GM12878 (cell line): ENCODE measurements around the gene FARS2. TPM values are rescaled to one million over a fixed set of nuclear protein-coding genes. Genes with fewer than 3 reads are reported as not detected.

Source experiments
- ATAC-seq: fragments of 200-7000 bp; cut with Tn5 transposase; 3 replicates; pipeline ENCODE4 v1.9.1; 2020; ENCODE audit warnings: mild to moderate bottlenecking, moderate library complexity
- BruUV-seq: library from RNA; stranded (reverse); fragments of 400-500 nt; replicated peaks from 2 replicates; lab custom pipeline; 2021; lab: Mats Ljungman, UMichigan
- CTCF ChIA-PET: fragments of 300-600 bp; sonication (Branson Sonifier 250); formaldehyde crosslinking; extraction: SDS; loops from one replicate; lab custom pipeline; 2021; ENCODE audit warnings: inconsistent platforms; lab: Yijun Ruan, JAX
- POLR2A ChIA-PET: fragments of 350-600 bp; formaldehyde crosslinking; extraction: SDS; loops from one replicate; lab custom pipeline; 2021; ENCODE audit warnings: inconsistent platforms; lab: Charles Lee
- RAD21 ChIA-PET: fragments of 300-600 bp; sonication (Branson Sonifier 250); formaldehyde crosslinking; loops from one replicate; lab custom pipeline; 2023; ENCODE audit warnings: antibody characterized with exemption; ENCODE audit not compliant: unreplicated experiment; lab: Charles Lee
- SMC1A ChIA-PET: fragments of 300-600 bp; sonication (Branson Sonifier 250); formaldehyde crosslinking; loops from one replicate; lab custom pipeline; 2023; ENCODE audit not compliant: unreplicated experiment, uncharacterized antibody; lab: Charles Lee
- DNase-seq: peaks from one replicate; pipeline ENCODE4 v3.0.0-alpha.2; 2011; ENCODE audit warnings: low read depth, low spot score
- FAIRE-seq: peaks from 3 replicates; lab custom pipeline; 2011; peaks lifted over from hg19 to GRCh38; lab: Jason Lieb, UNC
- H2AFZ ChIP-seq: 2 replicates; pipeline ENCODE4 v1.6.0; 2011; ENCODE audit warnings: low read depth, low read length, control low read depth; ENCODE audit not compliant: control insufficient read depth
- H3K27ac ChIP-seq: 2 replicates; pipeline ENCODE4 v1.5.1; 2011; ENCODE audit warnings: control low read depth; ENCODE audit not compliant: control insufficient read depth, insufficient read depth
- H3K27me3 ChIP-seq, 2 experiments: replicated peaks in 1 of 2; 2 replicates each; pipeline versions ENCODE4 v1.6.0 to v1.6.1; 2011; ENCODE audit warnings: low read length in 1 of 2; ENCODE audit not compliant: control insufficient read depth in 2 of 2, insufficient read depth in 2 of 2
- H3K36me3 ChIP-seq, 2 experiments: 2 replicates each; pipeline ENCODE4 v1.5.1; 2011; ENCODE audit warnings: low read length in 1 of 2; ENCODE audit not compliant: control insufficient read depth in 2 of 2, insufficient read depth in 2 of 2
- H3K4me1 ChIP-seq: 2 replicates; pipeline ENCODE4 v1.6.1; 2011; ENCODE audit warnings: mild to moderate bottlenecking, low read length, moderate library complexity, mixed read lengths; ENCODE audit not compliant: control insufficient read depth, insufficient read depth
- H3K4me2 ChIP-seq: 2 replicates; pipeline ENCODE4 v1.6.0; 2011; ENCODE audit warnings: control low read depth; ENCODE audit not compliant: control insufficient read depth, insufficient read depth
- H3K4me3 ChIP-seq: fragments of 200-600 bp; sonication (generic); 2 replicates; pipeline ENCODE4 v1.5.1; 2016
- H3K79me2 ChIP-seq: 2 replicates; pipeline ENCODE4 v1.6.0; 2011; ENCODE audit warnings: low read length; ENCODE audit not compliant: control insufficient read depth, insufficient read depth
- H3K9ac ChIP-seq: 2 replicates; pipeline ENCODE4 v1.8.0; 2011; ENCODE audit warnings: low read length, control low read depth, mixed read lengths; ENCODE audit not compliant: control insufficient read depth, insufficient read depth
- H3K9me3 ChIP-seq: replicated peaks from 3 replicates; pipeline ENCODE4 v1.5.1; 2011; ENCODE audit warnings: mild to moderate bottlenecking, low read length; ENCODE audit not compliant: control insufficient read depth, insufficient read depth
- H4K20me1 ChIP-seq: 2 replicates; pipeline ENCODE4 v1.6.0; 2011; ENCODE audit not compliant: control insufficient read depth, insufficient read depth
- BRCA1 ChIP-seq: IDR thresholded peaks from 2 replicates; pipeline ENCODE4 v1.6.1; 2011; ENCODE audit warnings: low read depth, low read length, improper control_type of control experiment
- CBX3 ChIP-seq: fragments of 200-600 bp; sonication (generic); IDR thresholded peaks from 2 replicates; pipeline ENCODE4 v1.6.1; 2016; ENCODE audit warnings: low read depth, borderline replicate concordance
- CHD4 ChIP-seq: fragments of 200-600 bp; sonication (generic); IDR thresholded peaks from 2 replicates; pipeline ENCODE4 v1.6.1; 2016; ENCODE audit warnings: mild to moderate bottlenecking
- FOXM1 ChIP-seq: IDR thresholded peaks from 2 replicates; pipeline ENCODE4 v1.6.1; 2012; ENCODE audit warnings: low read depth, mild to moderate bottlenecking, inconsistent platforms, low read length, moderate library complexity
- LARP7 ChIP-seq: fragments of 450-650 bp; IDR thresholded peaks from 2 replicates; pipeline ENCODE4 v1.6.1; 2017; ENCODE audit warnings: mild to moderate bottlenecking
- NFXL1 ChIP-seq: fragments of 450-650 bp; IDR thresholded peaks from 2 replicates; pipeline ENCODE4 v1.6.1; 2017; ENCODE audit warnings: antibody characterized with exemption, mild to moderate bottlenecking, borderline replicate concordance
- POLR2AphosphoS2 ChIP-seq: IDR thresholded peaks from 2 replicates; pipeline ENCODE4 v1.6.1; 2011; ENCODE audit warnings: low read depth, mild to moderate bottlenecking, low read length, improper control_type of control experiment, moderate library complexity
- POU2F2 ChIP-seq: IDR thresholded peaks from 3 replicates; pipeline ENCODE4 v1.6.1; 2011; ENCODE audit warnings: low read depth, mild to moderate bottlenecking, low read length, borderline replicate concordance
- RAD51 ChIP-seq: fragments of 450-650 bp; IDR thresholded peaks from 2 replicates; pipeline ENCODE4 v1.6.1; 2016; ENCODE audit warnings: moderate library complexity, mild to moderate bottlenecking, inconsistent platforms
- SMARCA5 ChIP-seq: fragments of 450-650 bp; IDR thresholded peaks from 2 replicates; pipeline ENCODE4 v1.6.1; 2017; ENCODE audit warnings: mild to moderate bottlenecking
- SP1 ChIP-seq: IDR thresholded peaks from one replicate; pipeline ENCODE4 v1.6.1; 2011; ENCODE audit warnings: low read depth, low read length
- SRF ChIP-seq, 2 experiments: IDR thresholded peaks; 2 replicates each; pipeline ENCODE4 v1.6.1; 2011; ENCODE audit warnings: low read depth in 2 of 2, low read length in 2 of 2, mild to moderate bottlenecking in 1 of 2, moderate library complexity in 1 of 2
- STAT3 ChIP-seq: IDR thresholded peaks from 2 replicates; pipeline ENCODE4 v1.6.1; 2011; ENCODE audit warnings: low read depth, low read length, improper control_type of control experiment
- YBX1 ChIP-seq: fragments of 450-650 bp; IDR thresholded peaks from 2 replicates; pipeline ENCODE4 v1.6.1; 2016; ENCODE audit warnings: antibody characterized with exemption
- ZNF592 ChIP-seq: fragments of 450-650 bp; IDR thresholded peaks from 2 replicates; pipeline ENCODE4 v1.6.1; 2017; ENCODE audit warnings: mild to moderate bottlenecking, moderate library complexity
- WGBS: methylation state at CpG from one replicate; pipeline ENCODE4 v1.1.6; 2016; ENCODE audit warnings: low lambda C conversion rate; ENCODE audit not compliant: insufficient replicate concordance, insufficient coverage; ENCODE audit errors: missing lambda C conversion rate; 5-methylcytosine and 5-hydroxymethylcytosine counted together
- in situ Hi-C: fragments of 300-500 bp; cut with MboI; formaldehyde crosslinking; loops from 9 replicates; pipeline ENCODE4 v1.14.3; 2018; ENCODE audit warnings: mixed read lengths
- intact Hi-C: fragments of 100-400 bp; cut with micrococcal nuclease; formaldehyde crosslinking; loops from one replicate; pipeline ENCODE4 v1.14.2; 2022; ENCODE audit not compliant: unreplicated experiment
- polyA plus RNA-seq, 11 experiments: library from polyadenylated mRNA; depleted of rRNA in 4 of 11; unstranded in 6 of 11; stranded (reverse) in 5 of 11; fragments of >200 nt; fragmentation: Nextera tagmentation in 4 of 11; fragmentation: Illumina TruSeq in 1 of 11; extraction: Ambion mirVana in 4 of 11; extraction: Trizol in 1 of 11; gene quantifications; 1 replicate in 1 of 11; 2 replicates in 10 of 11; pipeline versions ENCODE4 v1.2.1 to v1.2.3, GENCODE V29; 2011 to 2016; ENCODE audit warnings: inconsistent platforms in 2 of 11, missing spikeins in 2 of 11, low read depth in 1 of 11
- total RNA-seq, 4 experiments: library from RNA; depleted of rRNA in 3 of 4; stranded (reverse); fragments of >200 nt in 3 of 4; fragmentation: Illumina TruSeq in 1 of 4; extraction: Trizol in 1 of 4; gene quantifications; 2 replicates each; pipeline versions ENCODE4 v1.2.1 to v1.2.3, GENCODE V29; 2013 to 2021
- TF ChIP-seq, protein P1 (sequence below): fragments of 450-650 bp; IDR thresholded peaks from 2 replicates; pipeline ENCODE4 v1.6.1; 2016; ENCODE audit warnings: mild to moderate bottlenecking

The FARS2 gene
- total and polyA plus RNA-seq, 10 of the 15 experiments (the other 5 are each of a cell fraction or from before 2014, with no cell fraction given), result 16.8 to 46.7 (median 25.6) TPM

GRCh38 chr6:5248302-5249098 lies 12.8 kb upstream of the FARS2 start:
- no peak for DNase-seq
- H3K27ac ChIP-seq, result no peak overlapping the region
- H3K36me3 ChIP-seq, result peaks cover 0 to 2% of the 10 kb centered on the region in 2 experiments; a peak in 3 of 4 replicates
- FAIRE-seq, result no peak
- H3K4me1 ChIP-seq, result no peaks in the 10 kb centered on the region
- WGBS, result 87% methylated on average over 9 of the region's 9 CpGs
- H3K9me3 ChIP-seq, result no peaks in the 10 kb centered on the region
- no TSS peak for BruUV-seq
- no peak overlapping the region for H3K4me2 ChIP-seq
- H3K4me3 ChIP-seq, result no peak overlapping the region
- no peaks in the 10 kb centered on the region for H4K20me1 ChIP-seq
- H3K9ac ChIP-seq, result no peak overlapping the region
- no peak for TF ChIP-seq BRCA1
- TF ChIP-seq POLR2AphosphoS2, result no peak
- TF ChIP-seq ZNF592, result no peak
- no peak for TF ChIP-seq FOXM1
- TF ChIP-seq, protein P1, sequence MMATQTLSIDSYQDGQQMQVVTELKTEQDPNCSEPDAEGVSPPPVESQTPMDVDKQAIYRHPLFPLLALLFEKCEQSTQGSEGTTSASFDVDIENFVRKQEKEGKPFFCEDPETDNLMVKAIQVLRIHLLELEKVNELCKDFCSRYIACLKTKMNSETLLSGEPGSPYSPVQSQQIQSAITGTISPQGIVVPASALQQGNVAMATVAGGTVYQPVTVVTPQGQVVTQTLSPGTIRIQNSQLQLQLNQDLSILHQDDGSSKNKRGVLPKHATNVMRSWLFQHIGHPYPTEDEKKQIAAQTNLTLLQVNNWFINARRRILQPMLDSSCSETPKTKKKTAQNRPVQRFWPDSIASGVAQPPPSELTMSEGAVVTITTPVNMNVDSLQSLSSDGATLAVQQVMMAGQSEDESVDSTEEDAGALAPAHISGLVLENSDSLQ, result no peak
- TF ChIP-seq CHD4, result no peak
- TF ChIP-seq SP1, result no peak
- TF ChIP-seq STAT3, result no peak
- no peak for TF ChIP-seq RAD51
- no peak for TF ChIP-seq NFXL1
- no peak for TF ChIP-seq YBX1
- TF ChIP-seq LARP7, result no peak
- no peak for TF ChIP-seq POU2F2
- TF ChIP-seq SMARCA5, result no peak
- TF ChIP-seq SRF (IDR thresholded peaks at IDR 0.05; ENCODE audit: low read depth in 2 of 2, low read length in 2 of 2), result no peak
- no peak for TF ChIP-seq CBX3
- TF ChIP-seq, all 136 proteins: peak for 0
- ATAC-seq, result no peak
- intact Hi-C loops, result no loop called here
- in situ Hi-C loops, result no loop called here
- no peaks in the 10 kb centered on the region; the same call in 1 of the 2 replicates for H3K79me2 ChIP-seq
- RAD21 ChIA-PET, result no interaction called here
- POLR2A ChIA-PET, result interaction anchor here (1.8 kb wide), 1 partner anchor 10 kb away, joined by 4 read pairs; no protein-coding TSS in a partner anchor
- H2AFZ ChIP-seq, result no peak overlapping the region
- SMC1A ChIA-PET, result interaction anchor here (0.6 to 1.9 kb wide), 4 partner anchors 13 to 108 kb away, joined by 3 to 5 read pairs (median 4); partner anchors contain the start of genes FARS2 and LYRM4
- H3K27me3 ChIP-seq, result no peaks in the 10 kb centered on the region
- CTCF ChIA-PET, result interaction anchor here (0.9 to 1.7 kb wide), 2 partner anchors 32 to 105 kb away, joined by 3 to 6 read pairs; no protein-coding TSS in a partner anchor
